Smooth muscle cell (in vitro differentiated cells): Measurements from ENCODE around the gene TANC1. TPM values are rescaled to one million over a fixed set of nuclear protein-coding genes. Genes with fewer than 3 reads are reported as not detected.

ENCODE experiments used
- DNase-seq: peaks from one replicate; lab custom pipeline; 2025; ENCODE audit not compliant: unreplicated experiment; lab: John Stamatoyannopoulos, UW
- H2AFZ ChIP-seq: fragments of 200-600 bp; sonication (generic); 2 replicates; pipeline ENCODE4 v1.6.0; 2016; ENCODE audit warnings: antibody characterized with exemption, low read depth, mild to moderate bottlenecking
- H3F3A ChIP-seq: fragments of 200-600 bp; sonication (generic); 2 replicates; pipeline ENCODE4 v1.6.0; 2017; ENCODE audit warnings: antibody characterized with exemption, low read depth
- H3K27ac ChIP-seq: fragments of 200-600 bp; sonication (generic); 2 replicates; pipeline ENCODE4 v1.5.1; 2016; ENCODE audit warnings: low read depth, mild to moderate bottlenecking
- H3K27me3 ChIP-seq: fragments of 200-600 bp; sonication (generic); 2 replicates; pipeline ENCODE4 v1.6.1; 2016; ENCODE audit warnings: low read depth, mild to moderate bottlenecking
- H3K36me3 ChIP-seq: fragments of 200-600 bp; sonication (generic); 2 replicates; pipeline ENCODE4 v1.5.1; 2016; ENCODE audit warnings: low read depth
- H3K4me1 ChIP-seq: fragments of 200-600 bp; sonication (generic); 2 replicates; pipeline ENCODE4 v1.5.1; 2016; ENCODE audit warnings: low read depth
- H3K4me2 ChIP-seq: fragments of 200-600 bp; sonication (generic); 2 replicates; pipeline ENCODE4 v1.6.0; 2016; ENCODE audit warnings: mild to moderate bottlenecking
- H3K4me3 ChIP-seq: fragments of 200-600 bp; sonication (generic); 2 replicates; pipeline ENCODE4 v1.5.1; 2016; ENCODE audit warnings: mild to moderate bottlenecking
- H3K79me2 ChIP-seq: fragments of 200-600 bp; sonication (generic); 2 replicates; pipeline ENCODE4 v1.6.0; 2016; ENCODE audit warnings: low read depth, mild to moderate bottlenecking
- H3K9ac ChIP-seq: fragments of 200-600 bp; sonication (generic); 2 replicates; pipeline ENCODE4 v1.6.0; 2016; ENCODE audit warnings: low read depth
- H3K9me3 ChIP-seq: fragments of 200-600 bp; sonication (generic); replicated peaks from 2 replicates; pipeline ENCODE4 v1.5.1; 2016; ENCODE audit warnings: low read depth
- H4K20me1 ChIP-seq: fragments of 200-600 bp; sonication (generic); 2 replicates; pipeline ENCODE4 v1.6.0; 2016; ENCODE audit warnings: low read depth
- WGBS: methylation state at CpG from one replicate; pipeline ENCODE4 v1.1.7; 2016; ENCODE audit warnings: low lambda C conversion rate; 5-methylcytosine and 5-hydroxymethylcytosine counted together
- polyA plus RNA-seq: library from polyadenylated mRNA; unstranded; fragments of >200 nt; fragmentation: Nextera tagmentation; extraction: Ambion mirVana; gene quantifications from 2 replicates; pipeline ENCODE4 v1.2.1, GENCODE V29; 2016
- total RNA-seq: library from RNA; depleted of rRNA; stranded (reverse); fragments of >200 nt; gene quantifications from 2 replicates; pipeline ENCODE4 v1.2.3, GENCODE V29; 2014
- TF ChIP-seq, protein P1 (sequence below): fragments of 200-600 bp; sonication (generic); IDR thresholded peaks from 2 replicates; pipeline ENCODE4 v1.5.1; 2017; ENCODE audit warnings: borderline replicate concordance, mild to moderate bottlenecking, antibody characterized with exemption; ENCODE audit not compliant: insufficient read depth, poor library complexity, severe bottlenecking

Gene TANC1
- total and polyA plus RNA-seq, 2 experiments from 2014 or later: 9.1 to 30.8 TPM

DNA sequence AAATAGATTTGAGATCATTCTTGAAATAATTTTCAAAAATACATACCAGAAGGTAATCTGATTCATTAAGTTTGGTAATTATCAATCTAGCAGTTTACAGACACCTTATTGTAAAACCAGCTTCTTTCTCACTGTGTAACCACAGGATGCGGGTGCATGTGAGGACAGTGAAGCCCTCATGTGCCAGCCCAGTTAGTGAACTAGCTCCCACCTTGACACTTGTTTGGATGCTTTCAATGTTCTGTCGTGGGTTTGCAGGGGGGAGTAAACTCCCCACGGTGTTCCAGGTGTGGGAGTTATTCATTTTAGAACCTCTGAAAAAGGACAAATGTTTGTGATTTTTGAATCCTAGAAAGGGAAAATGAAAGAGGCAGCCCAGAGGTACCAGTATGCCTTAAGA lies 259.0 kb downstream of the TANC1 start:
- Histone ChIP-seq H3K27me3 (no peaks in the 10 kb centered on the region), H3K36me3 (no peaks in the 10 kb centered on the region), H3K4me3 (no peak overlapping the region), H3K4me1 (peaks cover 7% of the 10 kb centered on the region), H3K9me3 (no peaks in the 10 kb centered on the region), H3K27ac (no peak overlapping the region), H2AFZ (no peak overlapping the region), H3K79me2 (no peaks in the 10 kb centered on the region), H3K9ac (no peak overlapping the region), H3F3A (no peaks in the 10 kb centered on the region), H4K20me1 (no peaks in the 10 kb centered on the region), H3K4me2 (no peak overlapping the region)
- WGBS: 66% methylated on average over 3 of the region's 3 CpGs
- no peak for DNase-seq
- TF ChIP-seq, protein P1, sequence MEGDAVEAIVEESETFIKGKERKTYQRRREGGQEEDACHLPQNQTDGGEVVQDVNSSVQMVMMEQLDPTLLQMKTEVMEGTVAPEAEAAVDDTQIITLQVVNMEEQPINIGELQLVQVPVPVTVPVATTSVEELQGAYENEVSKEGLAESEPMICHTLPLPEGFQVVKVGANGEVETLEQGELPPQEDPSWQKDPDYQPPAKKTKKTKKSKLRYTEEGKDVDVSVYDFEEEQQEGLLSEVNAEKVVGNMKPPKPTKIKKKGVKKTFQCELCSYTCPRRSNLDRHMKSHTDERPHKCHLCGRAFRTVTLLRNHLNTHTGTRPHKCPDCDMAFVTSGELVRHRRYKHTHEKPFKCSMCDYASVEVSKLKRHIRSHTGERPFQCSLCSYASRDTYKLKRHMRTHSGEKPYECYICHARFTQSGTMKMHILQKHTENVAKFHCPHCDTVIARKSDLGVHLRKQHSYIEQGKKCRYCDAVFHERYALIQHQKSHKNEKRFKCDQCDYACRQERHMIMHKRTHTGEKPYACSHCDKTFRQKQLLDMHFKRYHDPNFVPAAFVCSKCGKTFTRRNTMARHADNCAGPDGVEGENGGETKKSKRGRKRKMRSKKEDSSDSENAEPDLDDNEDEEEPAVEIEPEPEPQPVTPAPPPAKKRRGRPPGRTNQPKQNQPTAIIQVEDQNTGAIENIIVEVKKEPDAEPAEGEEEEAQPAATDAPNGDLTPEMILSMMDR: no peak

DNA sequence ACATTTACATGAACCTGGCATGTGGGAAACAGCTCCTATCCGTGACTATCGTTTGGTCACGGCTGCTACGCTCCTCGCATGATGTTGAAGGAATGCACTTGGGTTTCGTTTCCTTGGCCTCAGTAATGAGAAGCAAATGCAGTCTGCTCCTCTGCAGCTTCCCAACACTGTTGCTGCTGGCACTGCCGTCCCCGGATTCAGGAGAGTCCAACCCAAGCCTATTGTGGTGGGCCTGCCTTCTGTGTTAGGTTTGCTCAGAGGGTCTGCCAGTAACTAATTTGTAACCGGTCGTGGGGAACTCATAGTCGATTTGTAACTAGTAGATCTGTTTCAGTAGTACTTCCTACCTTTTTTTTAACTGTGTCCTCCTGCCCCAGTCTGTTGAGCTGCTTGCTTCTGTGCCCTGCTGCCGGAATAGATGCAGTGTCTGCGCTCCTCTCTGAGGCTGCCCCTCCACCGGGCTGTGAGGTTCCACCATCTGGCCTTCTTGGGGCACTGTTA lies 259.7 kb downstream of the TANC1 start:
- H3K27ac ChIP-seq: no peak overlapping the region
- H3K4me1 ChIP-seq: peaks cover 7% of the 10 kb centered on the region
- H3K4me3 ChIP-seq: no peak overlapping the region
- no peaks in the 10 kb centered on the region for H3K36me3 ChIP-seq
- H3K27me3 ChIP-seq: no peaks in the 10 kb centered on the region
- WGBS: 93% methylated on average over 14 of the region's 14 CpGs
- H3K9ac ChIP-seq: no peak overlapping the region
- H3K9me3 ChIP-seq: no peaks in the 10 kb centered on the region
- H3F3A ChIP-seq: no peaks in the 10 kb centered on the region
- no peaks in the 10 kb centered on the region for H3K79me2 ChIP-seq
- DNase-seq: no peak
- H4K20me1 ChIP-seq: no peaks in the 10 kb centered on the region
- H2AFZ ChIP-seq: no peak overlapping the region
- no peak overlapping the region for H3K4me2 ChIP-seq
- TF ChIP-seq, protein P1: no peak

DNA sequence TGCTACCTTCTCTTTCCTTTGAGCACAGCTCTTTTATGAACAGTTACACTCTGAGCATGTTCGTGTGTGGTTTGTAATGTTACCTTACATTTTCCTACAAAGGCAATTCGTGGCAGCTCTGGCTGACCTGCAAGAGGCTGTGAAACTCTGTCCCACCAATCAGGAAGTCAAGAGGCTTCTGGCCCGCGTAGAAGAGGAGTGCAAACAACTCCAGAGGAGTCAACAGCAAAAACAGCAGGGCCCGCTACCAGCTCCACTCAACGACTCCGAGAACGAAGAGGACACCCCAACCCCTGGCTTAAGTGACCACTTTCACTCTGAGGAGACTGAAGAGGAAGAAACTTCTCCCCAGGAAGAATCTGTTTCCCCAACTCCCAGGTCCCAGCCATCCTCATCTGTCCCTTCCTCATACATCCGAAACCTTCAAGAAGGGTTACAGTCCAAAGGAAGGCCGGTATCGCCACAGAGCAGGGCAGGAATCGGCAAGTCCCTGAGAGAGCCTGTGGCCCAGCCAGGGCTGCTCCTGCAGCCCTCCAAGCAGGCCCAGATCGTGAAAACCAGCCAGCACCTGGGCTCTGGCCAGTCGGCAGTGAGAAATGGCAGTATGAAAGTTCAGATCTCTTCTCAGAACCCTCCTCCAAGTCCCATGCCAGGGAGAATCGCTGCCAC lies 261.2 kb downstream of the TANC1 start:
- H3K79me2 ChIP-seq: no peaks in the 10 kb centered on the region
- H4K20me1 ChIP-seq: no peaks in the 10 kb centered on the region
- DNase-seq: no peak
- H3K9ac ChIP-seq: no peak overlapping the region
- no peaks in the 10 kb centered on the region for H3F3A ChIP-seq
- TF ChIP-seq, protein P1: no peak
- H3K4me2 ChIP-seq: no peak overlapping the region
- H3K4me3 ChIP-seq: no peak overlapping the region
- H3K27me3 ChIP-seq: no peaks in the 10 kb centered on the region
- WGBS: 96% methylated on average over 15 of the region's 15 CpGs
- H3K27ac ChIP-seq: no peak overlapping the region
- H3K9me3 ChIP-seq: no peaks in the 10 kb centered on the region
- H3K4me1 ChIP-seq: peaks cover 7% of the 10 kb centered on the region
- no peaks in the 10 kb centered on the region for H3K36me3 ChIP-seq
- H2AFZ ChIP-seq: no peak overlapping the region

DNA sequence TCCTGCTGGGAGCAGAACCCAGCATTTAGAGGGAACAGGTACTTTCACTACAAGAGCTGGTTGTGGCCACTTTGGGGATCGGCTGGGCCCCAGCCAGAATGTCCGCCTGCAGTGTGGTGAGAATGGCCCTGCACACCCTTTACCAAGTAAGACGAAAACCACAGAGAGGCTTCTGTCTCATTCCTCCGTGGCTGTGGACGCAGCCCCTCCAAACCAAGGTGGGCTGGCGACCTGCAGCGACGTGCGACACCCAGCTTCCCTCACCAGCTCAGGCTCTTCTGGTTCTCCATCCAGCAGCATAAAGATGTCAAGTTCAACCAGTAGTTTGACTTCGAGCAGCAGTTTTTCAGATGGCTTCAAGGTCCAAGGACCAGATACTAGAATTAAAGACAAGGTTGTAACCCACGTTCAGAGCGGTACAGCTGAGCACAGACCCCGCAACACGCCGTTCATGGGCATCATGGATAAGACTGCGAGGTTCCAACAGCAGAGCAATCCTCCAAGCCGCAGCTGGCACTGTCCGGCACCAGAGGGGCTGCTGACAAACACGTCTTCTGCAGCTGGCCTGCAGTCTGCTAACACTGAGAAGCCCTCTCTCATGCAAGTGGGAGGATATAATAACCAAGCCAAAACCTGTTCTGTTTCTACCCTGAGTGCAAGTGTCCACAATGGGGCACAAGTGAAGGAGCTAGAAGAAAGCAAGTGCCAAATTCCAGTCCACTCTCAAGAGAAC lies 261.9 kb downstream of the TANC1 start:
- H3K4me2 ChIP-seq: no peak overlapping the region
- H3F3A ChIP-seq: no peaks in the 10 kb centered on the region
- no peak for DNase-seq
- no peak overlapping the region for H3K27ac ChIP-seq
- H3K4me1 ChIP-seq: peaks cover 7% of the 10 kb centered on the region
- no peaks in the 10 kb centered on the region for H3K79me2 ChIP-seq
- no peak overlapping the region for H3K4me3 ChIP-seq
- TF ChIP-seq, protein P1: no peak
- H2AFZ ChIP-seq: no peak overlapping the region
- H3K27me3 ChIP-seq: no peaks in the 10 kb centered on the region
- H3K9ac ChIP-seq: no peak overlapping the region
- H3K36me3 ChIP-seq: no peaks in the 10 kb centered on the region
- H4K20me1 ChIP-seq: no peaks in the 10 kb centered on the region
- WGBS: 95% methylated on average over 18 of the region's 19 CpGs
- no peaks in the 10 kb centered on the region for H3K9me3 ChIP-seq
